GM19025 (cell line): ENCODE measurements around the gene PCDHB13.

Experiments used
- ATAC-seq: cut with Tn5 transposase; IDR thresholded peaks from one replicate; pipeline ENCODE4 v1.9.1; 2021; ENCODE audit warnings: mild to moderate bottlenecking, low read depth, moderate library complexity; ENCODE audit not compliant: unreplicated experiment

PCDHB13 gene

GRCh38 chr5:141260458-141261237 lies 46.9 kb downstream of the PCDHB13 start:
- ATAC-seq: no peak

GRCh38 chr5:141261238-141261546 lies 47.5 kb downstream of the PCDHB13 start:
- no peak for ATAC-seq
